Endometrial microvascular endothelial cells (primary cell): ENCODE data around the gene TRIM25. TPM values are rescaled to one million over a fixed set of nuclear protein-coding genes. Genes with fewer than 3 reads are reported as not detected.

ENCODE experiments used
- in situ Hi-C: cut with HindIII; loops from 2 replicates; pipeline ENCODE4 v1.10.0; 2017; ENCODE audit warnings: low sequenced_read_pairs, low pct_unique_long_range_greater_than_20kb; ENCODE audit errors: inconsistent ontology term
- total RNA-seq: library from RNA; depleted of rRNA; stranded (reverse); fragments of >200 nt; gene quantifications from one replicate; pipeline ENCODE4 v1.2.3, GENCODE V29; 2015; ENCODE audit errors: inconsistent ontology term

TRIM25 gene
- total RNA-seq, 1 donor from 2014 or later: 61.0 TPM

DNA sequence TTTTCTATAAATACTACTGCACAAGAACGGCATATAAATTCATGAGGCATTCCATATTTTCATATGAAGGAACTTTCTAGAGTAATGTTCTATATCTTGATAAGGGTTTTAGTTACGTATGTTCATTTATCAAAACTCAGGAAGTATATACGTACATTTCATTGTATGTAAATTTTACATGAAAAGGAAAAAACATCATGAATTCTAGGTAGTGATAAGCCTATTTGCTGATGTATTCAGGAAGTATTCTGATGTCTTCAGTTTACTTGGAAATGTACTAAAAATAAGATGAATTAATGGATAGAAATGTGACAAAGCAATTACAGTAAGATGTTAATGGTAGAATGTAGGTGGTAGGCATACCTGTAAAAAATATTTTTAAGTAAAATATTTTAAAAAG, 75.2 kb downstream of the TRIM25 start:
- in situ Hi-C loops: loop anchor here (25.0 kb wide), 1 partner anchor 99 kb away; no protein-coding TSS in a partner anchor

Other genes starting within 250 kb of the TRIM25 start
- 1.5 TPM for gene C17orf67, start 80.1 kb downstream of the TRIM25 start, total RNA-seq
- gene DGKE, start 79.9 kb downstream of the TRIM25 start, total RNA-seq: 8.2 TPM
- gene COIL, start 47.0 kb upstream of the TRIM25 start, total RNA-seq: 13.3 TPM
- gene SCPEP1, start 64.1 kb upstream of the TRIM25 start, total RNA-seq: 59.9 TPM
- gene AKAP1, start 171.2 kb upstream of the TRIM25 start, total RNA-seq: 25.3 TPM